AG04450 (cell line): ENCODE measurements around the gene SRRT. TPM values are rescaled to one million over a fixed set of nuclear protein-coding genes. Genes with fewer than 3 reads are reported as not detected.

Source experiments
- CTCF ChIA-PET: fragments of 300-600, 350-600 bp; formaldehyde crosslinking; extraction: SDS; loops from one replicate; lab custom pipeline; 2022; ENCODE audit warnings: antibody characterized with exemption, inconsistent platforms; lab: Charles Lee
- POLR2A ChIA-PET: fragments of 350-600 bp; formaldehyde crosslinking; extraction: SDS; loops from one replicate; lab custom pipeline; 2021; ENCODE audit warnings: antibody characterized with exemption, inconsistent platforms; lab: Yijun Ruan, JAX
- DNase-seq: peaks from one replicate; pipeline ENCODE4 v3.0.0-alpha.2; 2011; ENCODE audit warnings: low read depth, low spot score
- H3K27ac ChIP-seq: one replicate; pipeline ENCODE4 v1.5.1; 2012; ENCODE audit warnings: low read depth, low read length, control low read depth
- H3K27me3 ChIP-seq: one replicate; pipeline ENCODE4 v1.6.0; 2012; ENCODE audit warnings: low read length; ENCODE audit not compliant: control insufficient read depth, insufficient read depth
- H3K4me3 ChIP-seq: 2 replicates; pipeline ENCODE4 v1.5.1; 2011; ENCODE audit warnings: mild to moderate bottlenecking, low read depth, low read length, control low read depth
- H3K9me3 ChIP-seq: 2 replicates; pipeline ENCODE4 v1.5.1; 2012; ENCODE audit warnings: low read length; ENCODE audit not compliant: control insufficient read depth, insufficient read depth
- polyA plus RNA-seq: library from polyadenylated mRNA; depleted of rRNA; stranded (reverse); fragments of >200 nt; gene quantifications from 2 replicates; pipeline ENCODE4 v1.2.3, GENCODE V29; 2011
- TF ChIP-seq, protein P1 (sequence below): IDR thresholded peaks from 2 replicates; pipeline ENCODE4 v1.5.1; 2011; ENCODE audit warnings: low read depth, low read length, control low read depth, inconsistent platforms

The SRRT gene
- polyA plus RNA-seq, 1 experiment = 42.4 TPM

DNA sequence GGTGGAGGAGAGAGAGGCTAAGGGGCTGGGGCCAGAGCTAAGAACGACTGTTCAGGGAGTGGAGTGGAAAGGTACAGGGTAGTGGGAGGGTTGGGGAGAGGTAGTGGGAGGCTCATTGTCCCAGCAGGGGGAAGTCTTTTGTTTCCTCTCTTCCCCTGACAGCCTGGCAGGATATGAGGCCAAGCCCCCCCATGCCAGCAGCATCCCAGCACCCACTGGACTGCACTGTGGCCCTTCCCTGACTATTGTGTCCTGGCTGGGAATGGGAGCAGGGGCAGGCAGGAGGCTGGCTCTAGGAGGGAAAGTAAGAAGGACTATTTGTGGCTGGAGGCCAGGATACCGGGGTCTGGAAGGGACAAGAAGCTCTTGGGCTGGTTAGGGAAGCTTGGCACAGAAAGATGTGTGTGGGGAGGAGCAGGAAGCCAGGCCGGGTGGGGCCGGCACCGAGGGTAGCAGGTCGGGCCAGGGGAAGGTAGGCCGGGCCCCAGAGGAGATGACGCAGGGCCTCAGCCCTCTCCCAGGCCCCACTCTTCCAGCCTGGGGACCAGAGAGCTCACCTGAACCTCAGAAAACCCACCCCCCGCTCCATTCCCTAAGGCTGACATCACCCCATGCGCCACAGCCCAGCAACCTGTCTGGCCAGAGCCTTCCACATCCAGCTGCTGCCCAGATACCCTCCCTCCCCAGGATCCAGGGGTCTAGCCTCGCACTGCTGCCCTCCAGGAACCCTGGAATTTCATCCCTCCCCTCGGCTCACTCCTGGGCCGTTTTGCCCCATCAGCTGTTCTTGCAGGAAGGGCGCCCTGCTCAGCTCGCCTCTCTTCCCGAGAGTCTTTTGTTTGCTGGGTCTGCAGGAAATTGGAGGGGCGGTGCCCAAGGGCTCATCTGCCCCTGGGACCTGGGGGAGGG lies 38.7 kb upstream of the SRRT start:
- POLR2A ChIA-PET = no interaction called here
- Histone ChIP-seq H3K27ac (no peak overlapping the region), H3K9me3 (no peaks in the 10 kb centered on the region; the same call in 1 of the 2 replicates), H3K4me3 (no peak overlapping the region), H3K27me3 (no peaks in the 10 kb centered on the region)
- TF ChIP-seq, protein P1, sequence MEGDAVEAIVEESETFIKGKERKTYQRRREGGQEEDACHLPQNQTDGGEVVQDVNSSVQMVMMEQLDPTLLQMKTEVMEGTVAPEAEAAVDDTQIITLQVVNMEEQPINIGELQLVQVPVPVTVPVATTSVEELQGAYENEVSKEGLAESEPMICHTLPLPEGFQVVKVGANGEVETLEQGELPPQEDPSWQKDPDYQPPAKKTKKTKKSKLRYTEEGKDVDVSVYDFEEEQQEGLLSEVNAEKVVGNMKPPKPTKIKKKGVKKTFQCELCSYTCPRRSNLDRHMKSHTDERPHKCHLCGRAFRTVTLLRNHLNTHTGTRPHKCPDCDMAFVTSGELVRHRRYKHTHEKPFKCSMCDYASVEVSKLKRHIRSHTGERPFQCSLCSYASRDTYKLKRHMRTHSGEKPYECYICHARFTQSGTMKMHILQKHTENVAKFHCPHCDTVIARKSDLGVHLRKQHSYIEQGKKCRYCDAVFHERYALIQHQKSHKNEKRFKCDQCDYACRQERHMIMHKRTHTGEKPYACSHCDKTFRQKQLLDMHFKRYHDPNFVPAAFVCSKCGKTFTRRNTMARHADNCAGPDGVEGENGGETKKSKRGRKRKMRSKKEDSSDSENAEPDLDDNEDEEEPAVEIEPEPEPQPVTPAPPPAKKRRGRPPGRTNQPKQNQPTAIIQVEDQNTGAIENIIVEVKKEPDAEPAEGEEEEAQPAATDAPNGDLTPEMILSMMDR = no peak
- no peak for DNase-seq
- CTCF ChIA-PET = interaction anchor here (1.8 kb wide), 1 partner anchor 9 kb away, joined by 4 read pairs; the partner anchor contains the start of gene EPHB4

DNA sequence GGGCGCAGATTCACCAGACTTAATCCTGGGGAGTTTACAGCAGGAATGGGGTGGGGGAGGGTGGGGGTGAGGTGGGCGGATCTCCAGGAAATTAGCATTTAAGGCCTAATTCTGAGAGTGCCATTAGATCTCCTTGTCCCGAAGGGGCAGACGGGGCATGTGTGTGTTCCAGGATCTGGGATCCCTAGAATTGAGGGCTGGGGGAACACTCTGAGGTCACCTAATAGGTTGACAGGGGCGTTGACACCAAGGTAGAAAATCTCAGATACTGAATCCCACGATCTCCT lies 38.1 kb upstream of the SRRT start:
- H3K4me3 ChIP-seq = no peak overlapping the region; the same call in 1 of the 2 replicates
- ChIA-PET CTCF (interaction anchor here (1.8 kb wide), 1 partner anchor 9 kb away, joined by 4 read pairs; the partner anchor contains the start of gene EPHB4), POLR2A (no interaction called here)

DNA sequence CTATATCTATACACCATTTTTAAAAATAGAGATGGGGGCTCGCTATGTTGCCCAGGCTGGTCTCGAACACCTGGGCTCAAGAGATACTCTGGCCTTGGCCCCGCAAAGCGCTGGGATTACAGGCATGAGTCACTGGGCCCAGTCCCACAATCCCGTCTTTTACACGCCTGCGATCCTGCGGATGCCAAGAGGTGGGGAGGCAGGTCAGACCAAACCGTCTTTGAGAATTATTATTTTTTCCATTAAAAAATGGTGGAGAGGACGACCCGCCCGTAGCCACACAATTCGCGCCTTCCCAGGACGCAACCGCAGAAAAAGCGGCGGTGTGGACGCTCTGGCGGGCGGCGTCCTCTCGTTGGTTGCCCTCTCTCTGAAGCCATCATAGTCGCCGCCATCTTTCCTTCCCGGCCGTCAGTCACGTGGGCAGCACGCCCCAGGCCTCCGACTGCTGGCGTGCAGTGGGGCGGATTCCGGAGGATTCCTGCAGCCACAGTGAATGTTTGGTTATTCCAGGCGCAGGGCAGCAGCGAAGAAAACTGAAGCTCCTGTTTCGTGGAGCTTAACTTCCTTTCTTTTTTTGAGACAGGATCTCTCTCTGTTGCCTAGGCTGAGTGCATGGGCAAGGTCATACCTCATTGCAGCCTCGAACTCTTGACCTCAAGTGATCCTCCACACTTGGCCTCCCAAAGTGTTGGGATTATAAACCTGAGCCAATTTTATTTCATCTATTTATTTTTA lies 37.6 kb upstream of the SRRT start:
- Histone ChIP-seq H3K27ac (peak overlapping the region; percentile 61), H3K9me3 (no peaks in the 10 kb centered on the region; the same call in 1 of the 2 replicates), H3K4me3 (peak overlapping the region; percentile 52), H3K27me3 (no peaks in the 10 kb centered on the region)
- DNase-seq = peak; percentile 77
- POLR2A ChIA-PET = interaction anchor here (0.6 to 1.2 kb wide), 3 partner anchors 10 to 132 kb away, joined by 3 to 9 read pairs (median 3); partner anchors contain the start of genes EPHB4 and SLC12A9
- CTCF ChIA-PET = interaction anchor here (0.6 to 1.8 kb wide), 6 partner anchors 10 to 458 kb away, joined by 3 to 10 read pairs (median 5); partner anchors contain the start of genes EPHB4, POP7 and SLC12A9
- TF ChIP-seq, protein P1 = no peak

More for the DNA sequence above, 38.1 kb upstream of the SRRT start:
- H3K27me3 ChIP-seq = no peaks in the 10 kb centered on the region
- no peak for DNase-seq
- no peaks in the 10 kb centered on the region; the same call in 1 of the 2 replicates for H3K9me3 ChIP-seq
- peak overlapping the region; percentile 61 for H3K27ac ChIP-seq
- TF ChIP-seq, protein P1 = no peak

DNA sequence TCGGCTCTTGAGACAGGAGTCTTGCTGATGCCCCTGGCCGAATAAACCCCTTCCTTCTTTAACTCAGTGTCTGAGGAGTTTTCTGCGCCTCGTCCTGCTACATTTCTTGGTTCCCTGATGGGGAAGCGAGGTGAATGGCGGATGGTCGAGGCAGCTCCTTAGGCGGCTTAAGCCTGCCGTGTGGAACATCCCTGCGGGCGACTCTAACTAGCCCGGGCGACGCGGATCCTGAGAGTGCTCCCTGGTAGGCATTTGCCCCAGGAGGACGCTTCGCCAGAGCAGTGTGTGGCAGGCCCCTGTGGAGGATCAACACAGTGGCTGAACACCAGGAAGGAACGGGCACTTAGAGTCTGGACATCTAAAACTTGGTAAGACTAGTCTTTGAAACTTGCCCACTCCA lies 35.5 kb upstream of the SRRT start:
- Histone ChIP-seq H3K4me3 (no peak overlapping the region), H3K27ac (no peak overlapping the region), H3K9me3 (no peaks in the 10 kb centered on the region; the same call in 1 of the 2 replicates), H3K27me3 (no peaks in the 10 kb centered on the region)
- TF ChIP-seq, protein P1 = no peak
- CTCF ChIA-PET = interaction anchor here (0.6 kb wide), 1 partner anchor 362 kb away, joined by 4 read pairs; no protein-coding TSS in a partner anchor
- POLR2A ChIA-PET = no interaction called here
- no peak for DNase-seq
